Measurements from ENCODE around the gene EPYC.

The EPYC gene

GRCh38 chr12:91004872-91005271, at the start of gene EPYC:
Gene EPYC, minus strand, starts transcription at chr12:91004972. Its CDS starts 2,407 bp downstream, at chr12:91002565.
- no peak for DNase-seq (ENCODE audit: low spot score)

GRCh38 chr12:91053951-91054715, 49.4 kb upstream of the EPYC start:
- peak; percentile 4 for DNase-seq (ENCODE audit: low spot score)

GRCh38 chr12:91052026-91052425, 47.3 kb upstream of the EPYC start:
- DNase-seq (ENCODE audit: low spot score), result no peak

GRCh38 chr12:91044586-91044985, 39.8 kb upstream of the EPYC start:
- DNase-seq (ENCODE audit: low spot score), result no peak

- DNase-seq (ENCODE audit: low spot score), result no peak
Observed at GRCh38 chr12:91043408-91043807, 38.6 kb upstream of the EPYC start.

GRCh38 chr12:91040096-91040755, 35.5 kb upstream of the EPYC start:
- peak; percentile 21 for DNase-seq (ENCODE audit: low spot score)

- peak; percentile 34 for DNase-seq (ENCODE audit: low spot score)
Observed at GRCh38 chr12:91037276-91037675, 32.5 kb upstream of the EPYC start.

- no peak for DNase-seq (ENCODE audit: low spot score)
Observed at GRCh38 chr12:91033251-91033650, 28.5 kb upstream of the EPYC start.

GRCh38 chr12:91023326-91024004, 18.7 kb upstream of the EPYC start:
- peak; percentile 28 for DNase-seq (ENCODE audit: low spot score)

- DNase-seq (ENCODE audit: low spot score), result no peak
Observed at GRCh38 chr12:91021076-91021475, 16.3 kb upstream of the EPYC start.

GRCh38 chr12:91019455-91019854, 14.7 kb upstream of the EPYC start:
- no peak for DNase-seq (ENCODE audit: low spot score)

- DNase-seq (ENCODE audit: low spot score), result no peak
Observed at GRCh38 chr12:91017511-91018263, 12.9 kb upstream of the EPYC start.

GRCh38 chr12:91017043-91017442, 12.3 kb upstream of the EPYC start:
- DNase-seq (ENCODE audit: low spot score), result no peak

GRCh38 chr12:91009319-91009950, 4.7 kb upstream of the EPYC start:
- DNase-seq (ENCODE audit: low spot score), result no peak

- DNase-seq (ENCODE audit: low spot score), result no peak
Observed at GRCh38 chr12:91007531-91008290, 2.9 kb upstream of the EPYC start.

- DNase-seq (ENCODE audit: low spot score), result no peak
Observed at GRCh38 chr12:91003737-91004136, 1.0 kb downstream of the EPYC start.

GRCh38 chr12:91001306-91001705, 3.5 kb downstream of the EPYC start:
- no peak for DNase-seq (ENCODE audit: low spot score)

- no peak for DNase-seq (ENCODE audit: low spot score)
Observed at GRCh38 chr12:90999966-91000365, 4.8 kb downstream of the EPYC start.

- no peak for DNase-seq (ENCODE audit: low spot score)
Observed at GRCh38 chr12:90999527-90999926, 5.2 kb downstream of the EPYC start.

GRCh38 chr12:90995010-90995409, 9.8 kb downstream of the EPYC start:
- DNase-seq (ENCODE audit: low spot score), result no peak

GRCh38 chr12:90991952-90992465, 12.8 kb downstream of the EPYC start:
- DNase-seq (ENCODE audit: low spot score), result no peak
